GM19035 (cell line): ENCODE measurements around the gene CDCP1.
"Not testable (repeated sequence)": the region's sequence is repeated elsewhere in the genome, so short reads cannot be mapped to it uniquely, and the experiment has no call there.

Source experiments
- ATAC-seq: cut with Tn5 transposase; IDR thresholded peaks from one replicate; pipeline ENCODE4 v1.9.1; 2021; ENCODE audit not compliant: unreplicated experiment

The CDCP1 gene

GRCh38 chr3:45088543-45089358 lies 57.4 kb downstream of the CDCP1 start:
- ATAC-seq = no peak

DNA sequence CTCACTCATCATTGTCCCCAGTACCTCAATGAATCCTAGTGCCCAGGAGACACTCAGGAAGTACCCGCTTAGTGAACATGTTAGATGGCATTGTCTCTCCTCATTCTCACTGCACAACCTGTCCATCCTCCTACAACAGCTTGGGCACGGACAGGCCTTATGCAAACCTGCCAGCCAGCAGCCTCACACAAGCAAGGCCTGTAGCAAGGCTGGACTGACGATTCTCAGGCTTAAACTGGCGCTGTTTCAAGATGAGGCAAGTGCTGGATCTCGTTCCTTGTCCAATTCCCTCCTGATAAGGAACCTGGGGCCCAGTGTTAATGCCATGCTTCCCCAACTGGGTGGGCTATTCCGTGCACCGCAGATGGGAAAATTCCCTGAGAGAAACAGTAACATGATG lies 59.0 kb downstream of the CDCP1 start:
- ATAC-seq = no peak

DNA sequence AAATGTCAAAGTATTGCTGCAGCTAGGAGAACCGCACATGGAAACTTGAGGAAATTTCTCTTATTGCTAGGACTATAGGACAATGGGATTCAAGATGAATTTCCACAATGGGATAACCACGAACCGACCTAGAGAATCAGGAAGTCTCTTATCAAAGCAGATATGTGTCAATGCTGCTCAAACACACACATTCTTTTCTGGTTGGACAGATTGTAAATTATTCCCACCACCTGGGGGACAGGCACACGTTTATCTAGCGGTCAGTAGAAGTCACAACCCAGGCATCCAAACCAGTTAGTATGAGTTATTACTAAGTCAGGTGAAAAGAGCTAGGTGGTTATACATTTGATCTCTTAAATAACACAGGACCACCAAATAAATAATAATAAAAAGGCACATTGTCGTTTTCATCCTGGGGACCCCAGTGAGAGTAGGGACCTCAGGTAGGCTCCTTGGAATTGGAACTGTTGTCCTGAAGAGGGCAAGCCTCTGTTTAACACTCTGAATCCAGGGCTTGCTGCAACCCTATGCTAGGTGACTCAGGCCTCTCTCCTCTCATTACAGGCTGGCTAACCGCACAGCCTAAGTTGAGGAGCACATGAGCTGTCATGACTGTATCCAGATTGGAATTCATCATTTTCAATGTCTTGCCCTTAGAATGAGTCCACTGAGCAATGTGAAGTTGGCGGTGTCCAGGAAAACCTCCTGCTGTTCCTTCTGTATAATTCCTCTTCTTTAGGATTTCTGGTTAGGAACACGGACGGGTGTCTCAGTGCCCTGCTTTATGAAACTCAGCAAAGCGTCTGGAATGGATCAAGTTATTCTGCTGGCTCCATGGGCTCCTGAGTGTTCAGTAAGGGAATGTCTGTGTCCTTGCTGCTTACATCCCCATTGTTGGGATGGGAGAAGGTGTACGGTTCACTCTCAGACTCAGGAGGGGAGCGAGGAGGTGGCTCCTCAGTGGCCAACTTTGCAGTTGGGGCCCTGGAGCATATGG lies 61.1 kb downstream of the CDCP1 start:
- no peak for ATAC-seq

DNA sequence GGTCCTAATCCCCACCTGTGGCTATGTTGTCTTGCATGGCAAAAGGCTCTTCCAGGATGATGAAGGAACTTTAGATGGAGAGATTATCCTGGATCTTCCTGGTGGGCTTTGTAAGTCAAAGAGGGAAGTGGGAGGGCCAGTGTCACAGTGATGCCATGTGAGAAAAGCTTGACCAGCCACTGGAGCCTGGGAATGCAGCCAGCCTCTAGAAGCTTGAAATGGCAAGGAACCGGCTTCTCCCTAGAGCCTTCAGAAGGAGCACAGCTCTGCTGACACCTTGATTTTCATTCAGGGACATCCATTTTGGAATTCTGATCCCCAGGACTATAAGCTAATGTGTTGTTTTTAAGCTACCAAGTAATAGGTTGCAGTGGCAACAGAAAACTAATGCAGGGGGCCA lies 61.8 kb downstream of the CDCP1 start:
- ATAC-seq = no peak

DNA sequence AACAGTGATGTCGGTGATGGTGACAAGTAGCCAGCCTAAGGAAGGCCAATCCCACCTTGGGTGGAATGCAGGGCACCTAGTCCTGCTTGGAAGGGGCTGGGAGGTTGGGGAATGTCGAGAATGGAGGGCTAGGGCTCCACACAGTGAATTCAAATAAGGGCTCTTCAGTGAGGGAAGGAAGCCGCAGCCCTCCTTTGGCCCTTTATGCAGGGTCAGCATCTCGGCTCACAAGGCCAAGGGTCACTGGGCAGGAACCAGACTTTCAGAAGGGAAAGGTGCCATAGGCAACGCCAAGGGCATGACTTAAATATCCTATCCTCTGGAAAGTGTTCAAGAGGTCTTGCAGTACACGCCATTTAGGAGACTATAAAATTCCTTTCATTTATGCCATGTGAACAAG lies 63.2 kb downstream of the CDCP1 start:
- no peak for ATAC-seq

GRCh38 chr3:45082142-45082538 lies 64.0 kb downstream of the CDCP1 start:
- no peak for ATAC-seq

DNA sequence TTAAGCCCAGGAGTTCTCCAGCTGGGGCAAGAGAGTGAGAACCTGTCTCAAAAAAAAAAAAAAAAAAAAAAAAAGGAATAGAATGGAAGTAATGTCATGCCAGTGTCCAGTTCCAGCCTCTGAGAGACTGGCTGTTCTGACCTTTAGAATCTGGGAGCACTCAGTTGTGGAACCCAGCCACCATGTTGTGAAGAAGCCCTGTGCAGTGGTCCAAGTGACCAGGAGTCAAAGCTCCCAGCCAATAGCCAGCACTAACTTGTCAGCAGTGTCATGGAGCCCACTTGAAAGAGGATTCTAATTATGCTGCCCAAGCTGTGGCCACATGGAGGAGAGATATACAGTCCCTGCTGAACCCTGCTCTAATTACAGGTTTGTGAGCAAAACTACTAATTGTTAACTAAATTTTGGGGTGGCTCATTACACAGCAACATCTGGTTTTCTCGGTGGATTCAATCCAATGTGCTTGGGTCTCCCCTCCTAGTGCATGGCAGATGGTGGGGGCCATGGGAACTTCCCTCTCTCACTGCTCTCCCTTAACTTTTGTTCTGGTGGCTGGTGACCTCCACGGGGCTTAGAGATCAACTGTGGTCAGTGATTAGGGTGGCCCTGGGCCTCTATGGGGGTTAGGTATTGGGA lies 64.6 kb downstream of the CDCP1 start:
- ATAC-seq = no peak

DNA sequence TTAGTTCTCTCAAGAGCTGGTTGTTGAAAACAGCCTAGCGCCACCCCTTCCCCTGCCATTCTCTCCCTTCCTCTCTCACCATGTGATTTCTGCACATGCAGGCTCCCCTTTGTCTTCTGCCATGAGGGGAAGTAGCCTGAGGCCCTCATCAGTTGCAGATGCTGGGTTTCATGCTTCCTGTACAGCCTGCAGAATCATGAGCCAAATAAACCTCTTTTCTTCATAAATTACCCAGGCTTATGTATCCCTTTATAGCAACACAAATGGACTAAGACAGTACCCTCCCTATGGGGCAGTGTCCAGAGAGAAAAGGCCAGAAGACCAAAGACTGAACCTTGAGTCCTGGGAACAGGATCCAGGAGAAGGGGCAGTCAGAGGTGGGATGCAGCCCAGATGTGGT lies 65.4 kb downstream of the CDCP1 start:
- no peak for ATAC-seq

GRCh38 chr3:45079715-45080114 lies 66.5 kb downstream of the CDCP1 start:
- ATAC-seq = no peak

DNA sequence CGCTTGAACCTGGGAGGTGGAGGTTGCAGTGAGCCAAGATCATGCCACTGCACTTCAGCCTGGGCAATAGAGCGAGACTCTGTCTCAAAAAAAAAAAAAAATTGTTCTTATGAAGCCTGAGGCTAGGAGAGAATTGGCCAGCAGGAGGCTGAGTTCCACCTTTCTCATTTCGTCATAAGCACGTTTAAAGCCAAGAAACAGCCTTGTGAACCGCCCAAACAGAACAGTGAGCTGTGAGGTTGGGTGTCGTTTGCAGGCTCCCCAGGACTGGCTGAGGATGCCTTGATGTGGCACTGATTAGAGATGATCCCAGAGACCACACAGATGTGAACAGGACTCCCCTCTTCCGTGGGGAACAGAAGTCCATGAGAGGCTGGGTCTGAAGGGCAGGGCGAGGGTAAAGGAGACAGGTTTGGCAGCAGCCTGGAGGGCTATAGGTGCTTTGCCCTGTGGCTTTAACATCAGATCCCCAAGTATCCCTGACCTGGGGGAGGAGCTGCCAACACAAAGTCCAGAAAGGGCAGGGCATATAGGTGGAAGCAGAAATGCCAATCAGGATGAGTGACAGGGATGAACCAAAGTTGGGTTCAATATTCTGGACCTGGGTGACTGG lies 67.2 kb downstream of the CDCP1 start:
- ATAC-seq = no peak

- ATAC-seq = not testable (repeated sequence)
These were observed 67.9 kb downstream of the CDCP1 start for GRCh38 chr3:45078256-45078655.

DNA sequence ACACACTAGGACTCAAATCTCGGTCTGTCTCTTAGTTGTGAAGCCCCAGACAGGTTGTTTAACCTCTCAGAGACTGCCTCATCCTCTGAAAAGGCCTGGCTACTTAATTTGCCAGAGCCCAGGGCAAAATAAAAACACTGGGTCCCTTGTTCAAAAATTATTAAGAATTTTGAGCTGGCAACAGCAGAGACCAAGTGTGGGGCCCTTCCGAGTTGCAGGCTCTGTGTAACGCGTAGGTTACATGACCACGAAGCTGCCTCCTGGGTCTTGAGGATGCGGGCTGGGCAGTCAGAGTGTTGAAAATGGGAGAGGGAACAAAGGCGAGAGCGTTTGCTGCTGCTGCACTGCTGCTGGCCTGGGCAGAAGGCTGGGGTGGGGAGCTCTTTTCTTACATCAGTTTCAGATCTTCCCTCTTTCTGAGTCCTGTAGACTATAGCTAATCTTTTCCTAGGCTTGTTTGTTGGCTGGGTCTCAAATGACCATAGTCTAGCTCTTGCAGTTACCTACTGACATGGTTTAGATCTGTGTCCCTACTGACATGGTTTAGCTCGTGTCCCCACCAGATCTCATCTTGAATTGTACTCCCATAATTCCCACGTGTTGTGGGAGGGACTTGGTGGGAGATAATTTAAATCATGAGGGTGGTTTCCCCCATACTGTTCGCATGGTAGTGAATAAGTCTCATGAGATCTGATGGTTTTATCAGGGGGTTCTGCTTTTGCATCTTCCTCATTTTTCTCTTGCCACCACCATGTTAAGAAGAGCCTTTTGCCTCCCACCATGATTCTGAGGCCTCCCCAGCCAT lies 70.2 kb downstream of the CDCP1 start:
- no peak for ATAC-seq

DNA sequence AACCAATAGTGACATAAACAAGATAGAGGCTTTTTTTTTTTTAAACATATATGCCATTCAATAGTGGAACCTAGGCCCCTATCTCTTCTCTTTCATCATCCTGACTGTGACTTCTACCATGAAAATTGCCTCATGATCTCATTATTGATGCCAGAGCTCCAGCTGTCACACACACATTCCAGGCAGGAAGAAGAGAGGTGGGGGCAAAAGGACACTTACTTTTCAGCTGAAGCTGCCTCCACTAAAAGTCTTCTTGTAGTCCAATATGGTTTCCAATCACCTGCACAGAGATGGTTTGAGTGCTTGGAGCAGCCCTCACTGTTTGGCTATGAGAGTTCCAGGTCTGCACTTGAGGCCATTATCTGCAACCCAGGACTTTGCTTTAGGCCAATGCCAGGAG lies 75.1 kb downstream of the CDCP1 start:
- no peak for ATAC-seq

- ATAC-seq = no peak
These were observed 78.2 kb downstream of the CDCP1 start for GRCh38 chr3:45067941-45068340.

- ATAC-seq = no peak
These were observed 78.7 kb downstream of the CDCP1 start for GRCh38 chr3:45067486-45067885.

GRCh38 chr3:45066109-45066801 lies 79.9 kb downstream of the CDCP1 start:
- no peak for ATAC-seq

- no peak for ATAC-seq
These were observed 80.8 kb downstream of the CDCP1 start for GRCh38 chr3:45065373-45065720.

DNA sequence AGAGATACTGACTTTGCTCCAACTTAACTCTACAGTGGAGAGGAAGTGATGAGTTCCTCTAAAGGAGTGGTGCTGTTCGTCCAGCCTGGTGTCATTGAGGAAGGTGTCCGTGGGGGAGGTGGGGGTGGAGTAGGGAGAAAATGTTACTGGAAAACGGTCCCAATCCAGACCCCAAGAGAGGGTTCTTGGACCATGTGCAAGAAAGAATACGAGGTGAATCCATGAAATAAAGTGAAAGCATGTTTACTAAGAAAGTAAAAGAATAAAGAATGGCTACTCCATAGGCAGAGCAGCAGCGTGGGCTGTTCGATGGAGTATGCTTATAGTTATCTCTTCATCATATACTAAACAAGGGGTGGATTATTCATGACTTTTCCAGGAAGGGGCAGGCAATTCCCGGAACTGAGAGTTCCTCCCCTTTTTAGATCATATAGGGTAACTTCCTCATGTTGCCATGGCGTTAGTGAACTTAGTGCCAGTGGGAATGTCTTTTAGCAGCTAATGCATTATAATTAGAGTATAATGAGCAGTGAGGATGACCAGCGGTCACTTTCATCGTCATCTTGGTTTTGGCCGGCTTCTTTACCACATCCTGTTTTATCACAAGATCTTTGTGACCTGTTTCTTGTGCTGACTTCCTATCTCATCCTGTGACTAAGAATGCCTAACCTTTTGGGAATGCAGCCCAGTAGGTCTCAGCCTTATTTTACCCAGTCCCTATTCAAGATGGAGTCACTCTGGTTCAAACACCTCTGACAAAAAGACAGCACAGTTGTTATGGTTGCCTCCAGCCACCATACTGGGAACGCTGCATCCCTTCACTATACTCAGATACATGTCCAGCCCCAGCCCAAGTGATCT lies 81.4 kb downstream of the CDCP1 start:
- ATAC-seq = no peak

DNA sequence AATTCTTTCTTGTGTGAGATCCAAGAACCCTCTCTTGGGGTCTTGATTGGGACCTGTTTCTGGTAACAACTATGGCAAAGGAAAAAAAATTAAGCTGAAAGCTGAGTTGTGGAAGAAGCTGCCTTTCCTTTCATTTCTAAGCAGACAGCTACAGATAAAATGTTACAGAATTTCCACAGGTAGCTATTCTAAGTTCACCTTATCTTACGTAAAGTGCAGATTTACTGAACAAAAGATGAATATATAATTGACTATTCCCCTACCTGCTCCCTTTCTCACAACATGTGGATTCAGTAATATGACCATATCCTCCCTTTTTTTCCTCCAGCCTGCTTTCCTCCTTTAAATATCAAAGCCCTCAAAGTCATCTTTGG lies 83.5 kb downstream of the CDCP1 start:
- ATAC-seq = no peak
